Erythroblast (primary cell): ENCODE data around the gene NAPB.

Source experiments
- GATA1 ChIP-seq: IDR thresholded peaks from 2 replicates; pipeline ENCODE4 v1.6.1; 2011; ENCODE audit warnings: low read depth, mild to moderate bottlenecking, control low read depth, low read length, moderate library complexity
- POLR2A ChIP-seq: IDR thresholded peaks from 2 replicates; pipeline ENCODE4 v1.6.1; 2011; ENCODE audit warnings: mild to moderate bottlenecking, low read length

DNA sequence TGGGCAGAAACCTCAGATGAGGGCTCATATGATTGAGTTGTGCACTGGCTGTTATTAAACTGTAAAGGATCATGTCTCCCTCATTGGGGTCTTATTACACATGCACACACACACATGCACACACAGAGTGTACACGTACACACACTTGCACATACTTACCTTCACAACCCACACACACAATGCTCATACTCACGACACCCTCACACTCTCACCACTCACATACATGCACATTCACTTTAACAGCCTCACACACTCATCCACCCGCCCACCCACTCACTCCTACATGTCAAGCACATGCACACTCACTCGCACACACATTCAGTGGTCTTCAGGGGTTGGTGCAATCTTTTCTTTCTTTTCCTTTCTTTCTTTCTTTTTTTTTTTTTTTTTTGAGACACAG lies 23.6 kb upstream of the NAPB start:
- no peak for TF ChIP-seq POLR2A
- TF ChIP-seq GATA1, result no peak
